ENCODE measurements around the gene MKRN2OS.
A peak's percentile ranks its signal among the peaks of the same experiment; 100 is the strongest.

Gene MKRN2OS

GRCh38 chr3:12561397-12561796 lies 16.1 kb upstream of the MKRN2OS start:
- ATAC-seq (ENCODE audit: low read depth) (no peak), DNase-seq (ENCODE audit: low spot score) (no peak)
- H3K27me3 ChIP-seq (ENCODE audit: insufficient read depth, poor library complexity, severe bottlenecking), result no peaks in the 10 kb centered on the region
- H3K27ac ChIP-seq (ENCODE audit: poor library complexity, severe bottlenecking), result no peak overlapping the region
- no peak for TF ChIP-seq CTCF (IDR thresholded peaks at IDR 0.05; ENCODE audit: poor library complexity, severe bottlenecking)
- no peak overlapping the region for H3K4me3 ChIP-seq (ENCODE audit: severe bottlenecking)
- peaks cover 9% of the 10 kb centered on the region for H3K4me1 ChIP-seq (ENCODE audit: insufficient read depth, poor library complexity, severe bottlenecking)
- H3K9me3 ChIP-seq (ENCODE audit: severe bottlenecking), result peaks cover under 1% of the 10 kb centered on the region
- H3K36me3 ChIP-seq (ENCODE audit: low read depth), result peaks cover 3% of the 10 kb centered on the region; the same call in 1 of the 2 replicates

- Histone ChIP-seq H3K4me1 (ENCODE audit: insufficient read depth, poor library complexity, severe bottlenecking) (peaks cover 9% of the 10 kb centered on the region), H3K9me3 (ENCODE audit: severe bottlenecking) (no peaks in the 10 kb centered on the region), H3K36me3 (ENCODE audit: low read depth) (no peaks in the 10 kb centered on the region), H3K27me3 (ENCODE audit: insufficient read depth, poor library complexity, severe bottlenecking) (no peaks in the 10 kb centered on the region), H3K4me3 (ENCODE audit: severe bottlenecking) (no peak overlapping the region), H3K27ac (ENCODE audit: poor library complexity, severe bottlenecking) (no peak overlapping the region)
- TF ChIP-seq CTCF (IDR thresholded peaks at IDR 0.05; ENCODE audit: poor library complexity, severe bottlenecking), result no peak
- ATAC-seq (ENCODE audit: low read depth) (no peak), DNase-seq (ENCODE audit: low spot score) (no peak)
Observed at GRCh38 chr3:12560505-12561190, 15.3 kb upstream of the MKRN2OS start.

GRCh38 chr3:12559520-12559919 lies 14.2 kb upstream of the MKRN2OS start:
- H3K4me1 ChIP-seq (ENCODE audit: insufficient read depth, poor library complexity, severe bottlenecking), result peaks cover 9% of the 10 kb centered on the region
- no peak overlapping the region for H3K4me3 ChIP-seq (ENCODE audit: severe bottlenecking)
- no peak for TF ChIP-seq CTCF (IDR thresholded peaks at IDR 0.05; ENCODE audit: poor library complexity, severe bottlenecking)
- H3K27ac ChIP-seq (ENCODE audit: poor library complexity, severe bottlenecking), result no peak overlapping the region
- DNase-seq (ENCODE audit: low spot score) (no peak), ATAC-seq (ENCODE audit: low read depth) (no peak)
- H3K9me3 ChIP-seq (ENCODE audit: severe bottlenecking), result no peaks in the 10 kb centered on the region
- no peaks in the 10 kb centered on the region for H3K27me3 ChIP-seq (ENCODE audit: insufficient read depth, poor library complexity, severe bottlenecking)
- H3K36me3 ChIP-seq (ENCODE audit: low read depth), result no peaks in the 10 kb centered on the region

- no peak overlapping the region for H3K4me3 ChIP-seq (ENCODE audit: severe bottlenecking)
Observed at GRCh38 chr3:12558706-12559105, 13.4 kb upstream of the MKRN2OS start.

More at GRCh38 chr3:12558706-12559105, 13.4 kb upstream of the MKRN2OS start:
- TF ChIP-seq CTCF (IDR thresholded peaks at IDR 0.05; ENCODE audit: poor library complexity, severe bottlenecking), result no peak
- Histone ChIP-seq H3K4me1 (ENCODE audit: insufficient read depth, poor library complexity, severe bottlenecking) (peaks cover 9% of the 10 kb centered on the region), H3K9me3 (ENCODE audit: severe bottlenecking) (no peaks in the 10 kb centered on the region), H3K27me3 (ENCODE audit: insufficient read depth, poor library complexity, severe bottlenecking) (no peaks in the 10 kb centered on the region), H3K36me3 (ENCODE audit: low read depth) (no peaks in the 10 kb centered on the region), H3K27ac (ENCODE audit: poor library complexity, severe bottlenecking) (peak overlapping the region; percentile 70)
- DNase-seq (ENCODE audit: low spot score) (no peak), ATAC-seq (ENCODE audit: low read depth) (no peak)
